Measurements from ENCODE around the gene WDFY3. TPM values are rescaled to one million over a fixed set of nuclear protein-coding genes. Genes with fewer than 3 reads are reported as not detected.

The WDFY3 gene
- total and polyA plus RNA-seq, 8 donors: 5.3 to 53.0 (median 29.6) TPM

- Histone ChIP-seq H3K4me1 (peaks cover 18 to 52% (median 34%) of the 10 kb centered on the region in 3 donors), H3K36me3 (no peaks in the 10 kb centered on the region), H3K9me3 (no peaks in the 10 kb centered on the region), H3K4me3 (no peak overlapping the region), H3K27ac (no peak overlapping the region), H3K27me3 (no peaks in the 10 kb centered on the region)
- FAIRE-seq (no peak), DNase-seq (no peak), ATAC-seq (peak in 3 of 4 donors; percentile 15 to 31 (median 23))
- no peak for TF ChIP-seq CTCF (IDR thresholded peaks at IDR 0.05)
- intact Hi-C loops (cut with DNase I): no loop called here
Measured at GRCh38 chr4:84958434-84958833, 8.1 kb downstream of the WDFY3 start.

- no peaks in the 10 kb centered on the region for H3K36me3 ChIP-seq
- H3K27ac ChIP-seq: peak overlapping the region in 2 of 4 donors; percentile 39 to 47
- H3K27me3 ChIP-seq: no peaks in the 10 kb centered on the region
- no peak for TF ChIP-seq CTCF (IDR thresholded peaks at IDR 0.05)
- H3K9me3 ChIP-seq: no peaks in the 10 kb centered on the region
- intact Hi-C loops (cut with DNase I): no loop called here
- H3K4me1 ChIP-seq: peaks cover 18 to 52% (median 34%) of the 10 kb centered on the region in 3 donors
- H3K4me3 ChIP-seq: no peak overlapping the region
- peak; percentile 47 to 68 (median 65) for ATAC-seq
- no peak for FAIRE-seq
- 35 to 36% methylated on average over 4 of the region's 4 CpGs for WGBS, 2 donors
- DNase-seq: no peak
Measured at GRCh38 chr4:84957514-84958420, 8.7 kb downstream of the WDFY3 start.

GRCh38 chr4:84956014-84956413 is 10.5 kb downstream of the WDFY3 start:
- FAIRE-seq: no peak

DNA sequence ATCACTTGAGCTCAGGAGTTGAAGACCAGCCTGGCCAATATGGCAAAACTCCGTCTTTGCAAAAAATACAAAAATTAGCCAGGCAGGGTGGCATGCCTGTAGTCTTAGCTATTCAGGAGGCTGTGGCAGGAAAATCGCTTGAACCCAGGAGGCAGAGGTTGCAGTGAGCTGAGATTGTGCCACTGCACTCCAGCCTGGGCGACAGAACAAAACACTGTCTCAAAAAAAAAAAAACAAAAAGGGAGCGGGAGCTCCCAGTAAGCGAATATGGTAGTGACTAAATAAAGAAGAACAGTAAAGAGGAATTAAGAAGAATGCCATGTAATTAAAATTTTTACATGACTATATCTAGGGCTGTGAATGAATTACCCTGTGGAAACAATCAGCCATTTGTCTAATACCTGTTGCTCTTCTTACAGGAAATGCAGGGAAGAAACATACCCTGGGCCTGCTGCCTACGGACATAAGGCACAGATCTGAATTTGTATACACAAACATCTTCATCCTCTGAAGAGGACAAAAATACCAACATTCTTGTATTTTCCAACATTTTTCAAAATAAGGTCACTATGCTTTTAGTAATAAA is 11.4 kb downstream of the WDFY3 start:
- no peak for DNase-seq
- H3K9me3 ChIP-seq: no peaks in the 10 kb centered on the region
- peak in 3 of 4 donors; percentile 35 to 59 (median 54) for ATAC-seq
- no peak for TF ChIP-seq CTCF (IDR thresholded peaks at IDR 0.05)
- H3K27ac ChIP-seq: peak overlapping the region in 1 of 4 donors; percentile 39
- intact Hi-C loops (cut with DNase I): no loop called here
- no peak for FAIRE-seq
- 71% methylated on average over 6 of the region's 6 CpGs for WGBS, 2 donors
- no peaks in the 10 kb centered on the region for H3K36me3 ChIP-seq
- H3K4me1 ChIP-seq: peaks cover 22 to 57% (median 38%) of the 10 kb centered on the region in 3 donors
- no peaks in the 10 kb centered on the region for H3K27me3 ChIP-seq
- H3K4me3 ChIP-seq: no peak overlapping the region

More at GRCh38 chr4:84956014-84956413, 10.5 kb downstream of the WDFY3 start:
- intact Hi-C loops (cut with DNase I): no loop called here
- Histone ChIP-seq H3K27me3 (no peaks in the 10 kb centered on the region), H3K4me3 (no peak overlapping the region), H3K4me1 (peaks cover 22 to 58% (median 38%) of the 10 kb centered on the region in 3 donors), H3K36me3 (no peaks in the 10 kb centered on the region), H3K9me3 (no peaks in the 10 kb centered on the region), H3K27ac (peak overlapping the region in 1 of 4 donors; percentile 3)
- no peak for DNase-seq
- no peak for TF ChIP-seq CTCF (IDR thresholded peaks at IDR 0.05)
- 82 to 85% methylated on average over 3 of the region's 3 CpGs for WGBS, 2 donors
- no peak for ATAC-seq
